Measurements from ENCODE around the gene SGMS1.

The SGMS1 gene

GRCh38 chr10:50343702-50344331 is 279.9 kb downstream of the SGMS1 start:
- no peak for TF ChIP-seq CTCF (IDR thresholded peaks at IDR 0.05; ENCODE audit: insufficient read depth, low read length, poor library complexity, severe bottlenecking)
- no peak for DNase-seq (ENCODE audit: extremely low read depth, insufficient read length)
- no peaks in the 10 kb centered on the region for H3K27me3 ChIP-seq (replicated peaks; ENCODE audit: control insufficient read depth, insufficient read depth, low read length)
- peaks cover 1% of the 10 kb centered on the region; the same call in 1 of the 2 replicates for H3K36me3 ChIP-seq (ENCODE audit: control insufficient read depth, insufficient read depth, low read length)
- H3K4me3 ChIP-seq (replicated peaks; ENCODE audit: low read depth, low read length) = no peak overlapping the region

- peaks cover 1% of the 10 kb centered on the region; the same call in 1 of the 2 replicates for H3K36me3 ChIP-seq (ENCODE audit: control insufficient read depth, insufficient read depth, low read length)
- H3K4me3 ChIP-seq (replicated peaks; ENCODE audit: low read depth, low read length) = no peak overlapping the region
- no peak for TF ChIP-seq CTCF (IDR thresholded peaks at IDR 0.05; ENCODE audit: insufficient read depth, low read length, poor library complexity, severe bottlenecking)
- DNase-seq (ENCODE audit: extremely low read depth, insufficient read length) = no peak
- H3K27me3 ChIP-seq (replicated peaks; ENCODE audit: control insufficient read depth, insufficient read depth, low read length) = no peaks in the 10 kb centered on the region
Measured at GRCh38 chr10:50341987-50342386, 281.8 kb downstream of the SGMS1 start.

- no peaks in the 10 kb centered on the region for H3K27me3 ChIP-seq (replicated peaks; ENCODE audit: control insufficient read depth, insufficient read depth, low read length)
- no peak for TF ChIP-seq CTCF (IDR thresholded peaks at IDR 0.05; ENCODE audit: insufficient read depth, low read length, poor library complexity, severe bottlenecking)
- no peak for DNase-seq (ENCODE audit: extremely low read depth, insufficient read length)
- no peaks in the 10 kb centered on the region for H3K36me3 ChIP-seq (ENCODE audit: control insufficient read depth, insufficient read depth, low read length)
- H3K4me3 ChIP-seq (replicated peaks; ENCODE audit: low read depth, low read length) = no peak overlapping the region
Measured at GRCh38 chr10:50336140-50336539, 287.6 kb downstream of the SGMS1 start.

- no peak for TF ChIP-seq CTCF (IDR thresholded peaks at IDR 0.05; ENCODE audit: insufficient read depth, low read length, poor library complexity, severe bottlenecking)
- DNase-seq (ENCODE audit: extremely low read depth, insufficient read length) = no peak
- no peaks in the 10 kb centered on the region for H3K36me3 ChIP-seq (ENCODE audit: control insufficient read depth, insufficient read depth, low read length)
- no peak overlapping the region for H3K4me3 ChIP-seq (replicated peaks; ENCODE audit: low read depth, low read length)
- H3K27me3 ChIP-seq (replicated peaks; ENCODE audit: control insufficient read depth, insufficient read depth, low read length) = no peaks in the 10 kb centered on the region
Measured at GRCh38 chr10:50335397-50335796, 288.4 kb downstream of the SGMS1 start.

- no peak for TF ChIP-seq CTCF (IDR thresholded peaks at IDR 0.05; ENCODE audit: insufficient read depth, low read length, poor library complexity, severe bottlenecking)
- DNase-seq (ENCODE audit: extremely low read depth, insufficient read length) = no peak
- H3K4me3 ChIP-seq (replicated peaks; ENCODE audit: low read depth, low read length) = no peak overlapping the region
- no peaks in the 10 kb centered on the region for H3K36me3 ChIP-seq (ENCODE audit: control insufficient read depth, insufficient read depth, low read length)
- no peaks in the 10 kb centered on the region for H3K27me3 ChIP-seq (replicated peaks; ENCODE audit: control insufficient read depth, insufficient read depth, low read length)
Measured at GRCh38 chr10:50334273-50334672, 289.5 kb downstream of the SGMS1 start.

- no peak for TF ChIP-seq CTCF (IDR thresholded peaks at IDR 0.05; ENCODE audit: insufficient read depth, low read length, poor library complexity, severe bottlenecking)
- DNase-seq (ENCODE audit: extremely low read depth, insufficient read length) = no peak
- no peaks in the 10 kb centered on the region for H3K36me3 ChIP-seq (ENCODE audit: control insufficient read depth, insufficient read depth, low read length)
- no peak overlapping the region for H3K4me3 ChIP-seq (replicated peaks; ENCODE audit: low read depth, low read length)
- H3K27me3 ChIP-seq (replicated peaks; ENCODE audit: control insufficient read depth, insufficient read depth, low read length) = no peaks in the 10 kb centered on the region
Measured at GRCh38 chr10:50333872-50334271, 289.9 kb downstream of the SGMS1 start.

All from GM06990 (cell line).